Endothelial cell of umbilical vein (primary cell): ENCODE measurements around the gene MUC3A.

Source experiments
- EZH2 ChIP-seq: IDR thresholded peaks from 2 replicates; pipeline ENCODE4 v1.6.1; 2012; ENCODE audit warnings: borderline replicate concordance, low read depth, mild to moderate bottlenecking, moderate library complexity, low read length, inconsistent platforms; ENCODE audit not compliant: severe bottlenecking
- FOS ChIP-seq: IDR thresholded peaks from 2 replicates; pipeline ENCODE4 v1.6.1; 2011; ENCODE audit warnings: mild to moderate bottlenecking, low read length, moderate library complexity, borderline replicate concordance; ENCODE audit not compliant: insufficient read depth
- JUN ChIP-seq: IDR thresholded peaks from 2 replicates; pipeline ENCODE4 v1.6.1; 2011; ENCODE audit warnings: borderline replicate concordance, low read depth; ENCODE audit not compliant: insufficient read length, insufficient read depth
- MYC ChIP-seq: IDR thresholded peaks from one replicate; pipeline ENCODE4 v1.6.1; 2011; ENCODE audit warnings: mild to moderate bottlenecking, low read depth, low read length
- POLR2A ChIP-seq: IDR thresholded peaks from 2 replicates; pipeline ENCODE4 v1.6.1; 2012; ENCODE audit warnings: low read depth, mild to moderate bottlenecking, control low read depth, low read length
- POLR2AphosphoS5 ChIP-seq: IDR thresholded peaks from 2 replicates; pipeline ENCODE4 v1.6.1; 2012; ENCODE audit warnings: low read depth, mild to moderate bottlenecking, control low read depth, low read length, moderate library complexity; ENCODE audit not compliant: insufficient read depth
- TF ChIP-seq, protein P1 (sequence below), 2 donors: IDR thresholded peaks; 1 replicate in 1 of 2; 2 replicates in 1 of 2; pipeline ENCODE4 v1.5.1; 2011; ENCODE audit warnings: low read length in 2 of 2, mild to moderate bottlenecking in 2 of 2, moderate library complexity in 2 of 2, control low read depth in 1 of 2, inconsistent platforms in 1 of 2, low read depth in 1 of 2; ENCODE audit not compliant: insufficient read depth in 1 of 2; ENCODE audit errors: extremely low read depth in 1 of 2
- TF ChIP-seq, protein P2 (sequence below): IDR thresholded peaks from 2 replicates; pipeline ENCODE4 v1.6.1; 2011; ENCODE audit not compliant: insufficient read depth, insufficient read length

DNA sequence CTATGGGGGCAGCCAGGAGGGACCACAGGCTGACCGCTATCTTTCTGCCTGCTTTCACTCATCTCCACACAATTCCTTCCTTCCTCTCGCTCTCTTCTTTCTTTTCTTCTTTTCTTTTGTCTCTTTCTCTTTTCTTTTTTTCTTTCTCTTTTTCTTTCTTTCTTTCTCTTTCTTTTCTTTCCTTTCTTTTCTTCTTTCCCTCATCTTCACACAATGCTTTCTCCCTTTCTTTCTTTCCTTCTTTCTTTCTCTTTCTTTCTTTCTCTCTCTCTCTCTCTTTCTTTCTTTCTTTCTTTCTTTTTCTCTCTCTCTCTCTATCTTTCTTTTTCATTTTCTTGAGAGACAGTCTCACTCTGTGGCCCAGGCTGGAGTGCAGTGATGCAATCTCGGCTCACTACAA, 13.2 kb downstream of the MUC3A start:
- TF ChIP-seq POLR2A (no peak), POLR2AphosphoS5 (no peak), EZH2 (no peak), MYC (no peak), FOS (no peak), JUN (no peak)
- TF ChIP-seq, protein P1, sequence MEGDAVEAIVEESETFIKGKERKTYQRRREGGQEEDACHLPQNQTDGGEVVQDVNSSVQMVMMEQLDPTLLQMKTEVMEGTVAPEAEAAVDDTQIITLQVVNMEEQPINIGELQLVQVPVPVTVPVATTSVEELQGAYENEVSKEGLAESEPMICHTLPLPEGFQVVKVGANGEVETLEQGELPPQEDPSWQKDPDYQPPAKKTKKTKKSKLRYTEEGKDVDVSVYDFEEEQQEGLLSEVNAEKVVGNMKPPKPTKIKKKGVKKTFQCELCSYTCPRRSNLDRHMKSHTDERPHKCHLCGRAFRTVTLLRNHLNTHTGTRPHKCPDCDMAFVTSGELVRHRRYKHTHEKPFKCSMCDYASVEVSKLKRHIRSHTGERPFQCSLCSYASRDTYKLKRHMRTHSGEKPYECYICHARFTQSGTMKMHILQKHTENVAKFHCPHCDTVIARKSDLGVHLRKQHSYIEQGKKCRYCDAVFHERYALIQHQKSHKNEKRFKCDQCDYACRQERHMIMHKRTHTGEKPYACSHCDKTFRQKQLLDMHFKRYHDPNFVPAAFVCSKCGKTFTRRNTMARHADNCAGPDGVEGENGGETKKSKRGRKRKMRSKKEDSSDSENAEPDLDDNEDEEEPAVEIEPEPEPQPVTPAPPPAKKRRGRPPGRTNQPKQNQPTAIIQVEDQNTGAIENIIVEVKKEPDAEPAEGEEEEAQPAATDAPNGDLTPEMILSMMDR (IDR thresholded peaks at IDR 0.05; ENCODE audit: extremely low read depth in 1 of 2, insufficient read depth in 1 of 2, low read depth in 1 of 2, low read length in 2 of 2): no peak
- TF ChIP-seq, protein P2, sequence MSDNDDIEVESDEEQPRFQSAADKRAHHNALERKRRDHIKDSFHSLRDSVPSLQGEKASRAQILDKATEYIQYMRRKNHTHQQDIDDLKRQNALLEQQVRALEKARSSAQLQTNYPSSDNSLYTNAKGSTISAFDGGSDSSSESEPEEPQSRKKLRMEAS: no peak
